Measurements from ENCODE around the gene PRM2. TPM values are rescaled to one million over a fixed set of nuclear protein-coding genes. Genes with fewer than 3 reads are reported as not detected.

PRM2 gene
- total RNA-seq, 1 experiment from 2014 or later, result not detected

GRCh38 chr16:11297492-11298142 is 21.3 kb upstream of the PRM2 start:
- no peak overlapping the region for H2AFZ ChIP-seq (ENCODE audit: low read length)

More at GRCh38 chr16:11297492-11298142, 21.3 kb upstream of the PRM2 start:
- Histone ChIP-seq H3K79me2 (ENCODE audit: insufficient read depth, low read length) (no peaks in the 10 kb centered on the region), H3T11ph (ENCODE audit: low read length) (no peak overlapping the region), H3K27ac (ENCODE audit: insufficient read length, low read depth, low read length) (no peak overlapping the region), H2BK120ac (ENCODE audit: low read depth, low read length, poor library complexity, severe bottlenecking) (no peak overlapping the region), H2AK5ac (ENCODE audit: insufficient read length, low read length) (no peak overlapping the region), H3K56ac (ENCODE audit: insufficient read length, low read depth, low read length) (no peak overlapping the region), H2BK20ac (ENCODE audit: low read depth, low read length, poor library complexity, severe bottlenecking) (no peak overlapping the region), H2BK5ac (ENCODE audit: insufficient read length, low read length) (no peak overlapping the region), H3K9ac (ENCODE audit: extremely low read depth, insufficient read length, low read length) (no peak overlapping the region), H4K5ac (ENCODE audit: insufficient read length, low read depth, low read length) (no peak overlapping the region), H4K8ac (replicated peaks; ENCODE audit: insufficient read length, low read depth, low read length) (no peak overlapping the region), H3K79me1 (ENCODE audit: insufficient read depth, low read depth, low read length, poor library complexity, severe bottlenecking) (no peaks in the 10 kb centered on the region), H3K23me2 (ENCODE audit: insufficient read length, low read depth, low read length, poor library complexity, severe bottlenecking) (no peaks in the 10 kb centered on the region), H3K4me2 (ENCODE audit: insufficient read depth, insufficient read length, low read length) (no peak overlapping the region), H2BK15ac (ENCODE audit: low read depth, low read length) (no peak overlapping the region), H4K20me1 (ENCODE audit: control insufficient read depth, insufficient read depth, insufficient read length) (no peaks in the 10 kb centered on the region), H3K23ac (ENCODE audit: insufficient read length, low read depth, low read length) (no peak overlapping the region), H2BK12ac (ENCODE audit: insufficient read length, low read depth, low read length) (no peak overlapping the region), H3K4me1 (ENCODE audit: insufficient read depth, low read length) (peaks cover 3% of the 10 kb centered on the region; the same call in 1 of the 2 replicates), H3K27me3 (ENCODE audit: insufficient read depth, low read length) (no peaks in the 10 kb centered on the region), H4K91ac (ENCODE audit: insufficient read length, low read depth, low read length) (no peak overlapping the region), H3K4ac (ENCODE audit: low read depth, low read length) (no peak overlapping the region), H3K9me3 (ENCODE audit: control insufficient read depth, low read depth, low read length) (no peaks in the 10 kb centered on the region), H3K14ac (ENCODE audit: insufficient read depth, low read length) (peak overlapping the region; percentile 89), H3K18ac (ENCODE audit: insufficient read length, low read depth, low read length) (no peak overlapping the region)
- Mint-ChIP-seq H3K36me3 (ENCODE audit: insufficient read depth in 1 of 3, low read depth in 3 of 3) (no peaks in the 10 kb centered on the region), H3K27me3 (ENCODE audit: low read depth) (no peaks in the 10 kb centered on the region), H3K4me3 (peak overlapping the region in 1 of 2 experiments; percentile 44; a peak in 1 of 5 replicates), H3K4me1 (peaks cover 20 to 23% of the 10 kb centered on the region in 2 experiments), H3K27ac (peak overlapping the region in 2 of 3 experiments; percentile 25 to 84; a peak in 1 of 7 replicates), H3K9me3 (no peaks in the 10 kb centered on the region)
- peak; percentile 69 for DNase-seq
- TF ChIP-seq, protein P1, sequence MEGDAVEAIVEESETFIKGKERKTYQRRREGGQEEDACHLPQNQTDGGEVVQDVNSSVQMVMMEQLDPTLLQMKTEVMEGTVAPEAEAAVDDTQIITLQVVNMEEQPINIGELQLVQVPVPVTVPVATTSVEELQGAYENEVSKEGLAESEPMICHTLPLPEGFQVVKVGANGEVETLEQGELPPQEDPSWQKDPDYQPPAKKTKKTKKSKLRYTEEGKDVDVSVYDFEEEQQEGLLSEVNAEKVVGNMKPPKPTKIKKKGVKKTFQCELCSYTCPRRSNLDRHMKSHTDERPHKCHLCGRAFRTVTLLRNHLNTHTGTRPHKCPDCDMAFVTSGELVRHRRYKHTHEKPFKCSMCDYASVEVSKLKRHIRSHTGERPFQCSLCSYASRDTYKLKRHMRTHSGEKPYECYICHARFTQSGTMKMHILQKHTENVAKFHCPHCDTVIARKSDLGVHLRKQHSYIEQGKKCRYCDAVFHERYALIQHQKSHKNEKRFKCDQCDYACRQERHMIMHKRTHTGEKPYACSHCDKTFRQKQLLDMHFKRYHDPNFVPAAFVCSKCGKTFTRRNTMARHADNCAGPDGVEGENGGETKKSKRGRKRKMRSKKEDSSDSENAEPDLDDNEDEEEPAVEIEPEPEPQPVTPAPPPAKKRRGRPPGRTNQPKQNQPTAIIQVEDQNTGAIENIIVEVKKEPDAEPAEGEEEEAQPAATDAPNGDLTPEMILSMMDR (conservative IDR thresholded peaks at IDR 0.05), result no peak
- WGBS (ENCODE audit: extremely low coverage, insufficient read length, low lambda C conversion rate), result no CpG with 5 or more reads among the region's 19 CpGs

Data from H9 (cell line).